HepG2 (cell line): ENCODE measurements around the gene ARF6. TPM values are rescaled to one million over a fixed set of nuclear protein-coding genes. Genes with fewer than 3 reads are reported as not detected.

Source experiments
- FUBP1 ChIP-seq: sonication (generic); formaldehyde crosslinking; IDR thresholded peaks from 2 replicates; pipeline ENCODE4 v1.5.1; 2020; ENCODE audit warnings: missing genetic modification reagents, mild to moderate bottlenecking, borderline replicate concordance
- NFIC ChIP-seq: IDR thresholded peaks from 2 replicates; pipeline ENCODE4 v1.6.1; 2012; ENCODE audit warnings: mild to moderate bottlenecking, low read length, inconsistent platforms
- REL ChIP-seq: sonication (generic); formaldehyde crosslinking; conservative IDR thresholded peaks from 2 replicates; pipeline ENCODE4 v1.8.0; 2022; ENCODE audit warnings: mild to moderate bottlenecking, missing genetic modification reagents, moderate library complexity
- REXO4 ChIP-seq: sonication (generic); formaldehyde crosslinking; IDR thresholded peaks from 2 replicates; pipeline ENCODE4 v1.8.0; 2022; ENCODE audit warnings: missing genetic modification reagents, mild to moderate bottlenecking, borderline replicate concordance
- TBX3 ChIP-seq: fragments of 450-650 bp; IDR thresholded peaks from 2 replicates; pipeline ENCODE4 v1.6.1; 2017; ENCODE audit warnings: antibody characterized with exemption, mild to moderate bottlenecking, inconsistent platforms, borderline replicate concordance
- TFAP4 ChIP-seq: sonication (generic); IDR thresholded peaks from 2 replicates; pipeline ENCODE4 v1.6.1; 2016; ENCODE audit warnings: low read depth, borderline replicate concordance
- ZC3H4 ChIP-seq: sonication (generic); formaldehyde crosslinking; IDR thresholded peaks from 2 replicates; pipeline ENCODE4 v1.4.0; 2020; ENCODE audit warnings: missing genetic modification reagents, borderline replicate concordance
- ZFP36L2 ChIP-seq: sonication (generic); formaldehyde crosslinking; IDR thresholded peaks from 2 replicates; pipeline ENCODE4 v1.4.0; 2020; ENCODE audit warnings: missing genetic modification reagents
- ZIK1 ChIP-seq: sonication (generic); formaldehyde crosslinking; IDR thresholded peaks from 2 replicates; pipeline ENCODE4 v1.5.0; 2020; ENCODE audit warnings: mild to moderate bottlenecking, low read depth, missing genetic modification reagents, borderline replicate concordance
- ZNF639 ChIP-seq: conservative IDR thresholded peaks from 2 replicates; pipeline ENCODE4 v1.6.1; 2018; ENCODE audit warnings: missing genetic modification reagents
- ZNF883 ChIP-seq: sonication (generic); formaldehyde crosslinking; IDR thresholded peaks from 2 replicates; pipeline ENCODE4 v1.5.1; 2020; ENCODE audit warnings: mild to moderate bottlenecking, missing genetic modification reagents; ENCODE audit errors: not compliant biosample characterization
- polyA plus RNA-seq, 8 experiments: library from polyadenylated mRNA; depleted of rRNA in 3 of 8; stranded (reverse) in 7 of 8; unstranded in 1 of 8; fragments of >200 nt; fragmentation: Illumina TruSeq in 4 of 8; extraction: Trizol in 4 of 8; gene quantifications; 2 replicates each; pipeline versions ENCODE4 v1.2.1 to v1.2.3, GENCODE V29; 2011 to 2016; ENCODE audit warnings: low read depth in 4 of 8, missing spikeins in 1 of 8, mixed read lengths in 1 of 8; ENCODE audit not compliant: insufficient read depth in 1 of 8
- total RNA-seq, 5 experiments: library from RNA; depleted of rRNA; stranded (reverse); fragments of >200 nt; fragmentation: Illumina TruSeq; extraction: Trizol; gene quantifications; 2 replicates each; pipeline ENCODE4 v1.2.3, GENCODE V29; 2016; ENCODE audit warnings: low read depth in 1 of 5
- TF ChIP-seq, protein P1 (sequence below): sonication (generic); formaldehyde crosslinking; IDR thresholded peaks from 2 replicates; pipeline ENCODE4 v1.8.0; 2022; ENCODE audit warnings: missing genetic modification reagents, mild to moderate bottlenecking, borderline replicate concordance
- TF ChIP-seq, protein P2 (sequence below), 2 experiments: sonication (generic) in 1 of 2; formaldehyde crosslinking in 1 of 2; IDR thresholded peaks; 2 replicates each; pipeline versions ENCODE4 v1.4.0 to v1.6.1; 2018 to 2020; ENCODE audit warnings: missing genetic modification reagents in 2 of 2, borderline replicate concordance in 1 of 2, low read depth in 1 of 2, mild to moderate bottlenecking in 1 of 2, missing biosample characterization in 1 of 2
- TF ChIP-seq, protein P3 (sequence below): sonication (generic); formaldehyde crosslinking; IDR thresholded peaks from 2 replicates; pipeline ENCODE4 v1.8.0; 2022; ENCODE audit warnings: mild to moderate bottlenecking, missing genetic modification reagents

ARF6 gene
- total and polyA plus RNA-seq, 2 of the 13 experiments (the other 11 are each of a cell fraction or from before 2014, with no cell fraction given): 12.7 to 31.9 TPM

DNA sequence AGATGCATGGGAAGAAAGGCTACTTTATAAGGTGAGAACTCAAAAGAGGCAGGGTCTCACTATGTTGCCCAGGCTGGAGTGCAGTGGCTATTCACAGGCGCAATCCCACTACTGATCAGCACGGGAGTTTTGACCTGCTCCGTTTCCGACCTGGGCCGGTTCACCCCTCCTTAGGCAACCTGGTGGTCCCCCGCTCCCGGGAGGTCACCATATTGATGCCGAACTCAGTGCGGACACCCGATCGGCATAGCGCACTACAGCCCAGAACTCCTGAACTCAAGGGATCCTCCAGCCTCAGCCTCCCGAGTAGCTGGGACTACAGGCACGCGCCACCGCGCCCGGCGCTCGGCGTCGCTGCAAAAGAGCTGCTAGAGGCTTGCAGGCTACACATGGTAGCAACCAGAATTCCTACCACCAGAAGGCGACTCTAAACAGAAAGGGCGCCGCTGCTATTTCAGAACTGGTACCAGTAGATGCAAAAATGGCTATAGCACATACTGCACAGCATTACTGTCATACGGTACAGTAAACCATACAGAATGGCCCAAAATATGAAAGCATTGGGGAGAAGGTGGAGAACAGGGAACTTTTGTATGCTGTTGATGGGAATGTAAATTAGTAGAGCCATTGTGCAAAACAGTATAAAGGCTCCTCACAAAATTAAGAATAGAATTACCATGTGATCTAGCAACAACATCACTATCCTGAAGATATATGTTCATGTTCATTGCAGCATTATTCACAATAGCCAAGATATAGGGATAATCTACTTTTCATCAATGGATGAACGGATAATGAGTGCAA is 39.1 kb upstream of the ARF6 start (continued):
- TF ChIP-seq ZNF639 (CRISPR knock-in tag): no peak
- peak; percentile 64; the same call in 1 of the 2 replicates for TF ChIP-seq TFAP4
- no peak for TF ChIP-seq FUBP1 (CRISPR knock-in tag)
- TF ChIP-seq, protein P1, sequence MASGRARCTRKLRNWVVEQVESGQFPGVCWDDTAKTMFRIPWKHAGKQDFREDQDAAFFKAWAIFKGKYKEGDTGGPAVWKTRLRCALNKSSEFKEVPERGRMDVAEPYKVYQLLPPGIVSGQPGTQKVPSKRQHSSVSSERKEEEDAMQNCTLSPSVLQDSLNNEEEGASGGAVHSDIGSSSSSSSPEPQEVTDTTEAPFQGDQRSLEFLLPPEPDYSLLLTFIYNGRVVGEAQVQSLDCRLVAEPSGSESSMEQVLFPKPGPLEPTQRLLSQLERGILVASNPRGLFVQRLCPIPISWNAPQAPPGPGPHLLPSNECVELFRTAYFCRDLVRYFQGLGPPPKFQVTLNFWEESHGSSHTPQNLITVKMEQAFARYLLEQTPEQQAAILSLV (CRISPR knock-in tag): no peak
- no peak for TF ChIP-seq ZFP36L2 (CRISPR knock-in tag)
- no peak for TF ChIP-seq REL (CRISPR knock-in tag)
- TF ChIP-seq ZNF883 (CRISPR knock-in tag): no peak
- TF ChIP-seq ZC3H4 (CRISPR knock-in tag): no peak
- no peak for TF ChIP-seq NFIC
- TF ChIP-seq REXO4 (CRISPR knock-in tag): no peak
- TF ChIP-seq ZIK1 (CRISPR knock-in tag): no peak
- TF ChIP-seq, protein P2, sequence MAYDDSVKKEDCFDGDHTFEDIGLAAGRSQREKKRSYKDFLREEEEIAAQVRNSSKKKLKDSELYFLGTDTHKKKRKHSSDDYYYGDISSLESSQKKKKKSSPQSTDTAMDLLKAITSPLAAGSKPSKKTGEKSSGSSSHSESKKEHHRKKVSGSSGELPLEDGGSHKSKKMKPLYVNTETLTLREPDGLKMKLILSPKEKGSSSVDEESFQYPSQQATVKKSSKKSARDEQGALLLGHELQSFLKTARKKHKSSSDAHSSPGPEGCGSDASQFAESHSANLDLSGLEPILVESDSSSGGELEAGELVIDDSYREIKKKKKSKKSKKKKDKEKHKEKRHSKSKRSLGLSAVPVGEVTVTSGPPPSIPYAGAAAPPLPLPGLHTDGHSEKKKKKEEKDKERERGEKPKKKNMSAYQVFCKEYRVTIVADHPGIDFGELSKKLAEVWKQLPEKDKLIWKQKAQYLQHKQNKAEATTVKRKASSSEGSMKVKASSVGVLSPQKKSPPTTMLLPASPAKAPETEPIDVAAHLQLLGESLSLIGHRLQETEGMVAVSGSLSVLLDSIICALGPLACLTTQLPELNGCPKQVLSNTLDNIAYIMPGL (CRISPR knock-in tag; IDR thresholded peaks at IDR 0.05; ENCODE audit: borderline replicate concordance in 1 of 2, low read depth in 1 of 2): peak; percentile 88 to 96; a peak in 3 of 4 replicates
- no peak for TF ChIP-seq TBX3
- TF ChIP-seq, protein P3, sequence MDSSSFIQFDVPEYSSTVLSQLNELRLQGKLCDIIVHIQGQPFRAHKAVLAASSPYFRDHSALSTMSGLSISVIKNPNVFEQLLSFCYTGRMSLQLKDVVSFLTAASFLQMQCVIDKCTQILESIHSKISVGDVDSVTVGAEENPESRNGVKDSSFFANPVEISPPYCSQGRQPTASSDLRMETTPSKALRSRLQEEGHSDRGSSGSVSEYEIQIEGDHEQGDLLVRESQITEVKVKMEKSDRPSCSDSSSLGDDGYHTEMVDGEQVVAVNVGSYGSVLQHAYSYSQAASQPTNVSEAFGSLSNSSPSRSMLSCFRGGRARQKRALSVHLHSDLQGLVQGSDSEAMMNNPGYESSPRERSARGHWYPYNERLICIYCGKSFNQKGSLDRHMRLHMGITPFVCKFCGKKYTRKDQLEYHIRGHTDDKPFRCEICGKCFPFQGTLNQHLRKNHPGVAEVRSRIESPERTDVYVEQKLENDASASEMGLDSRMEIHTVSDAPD (CRISPR knock-in tag): no peak
